IPS DF 6.9 (cell line): ENCODE measurements around the gene SPRED2.

Source experiments
- DNase-seq: peaks from one replicate; pipeline ENCODE4 v3.0.0-alpha.2; 2013; ENCODE audit warnings: low read depth, low spot score
- H3K27ac ChIP-seq: one replicate; pipeline ENCODE4 v1.5.1; 2013; ENCODE audit warnings: low read length, control low read depth
- H3K27me3 ChIP-seq: 2 replicates; pipeline ENCODE4 v1.6.1; 2013; ENCODE audit warnings: mild to moderate bottlenecking, low read length; ENCODE audit not compliant: control insufficient read depth, insufficient read depth
- H3K36me3 ChIP-seq: 2 replicates; pipeline ENCODE4 v1.6.1; 2013; ENCODE audit warnings: low read length; ENCODE audit not compliant: control insufficient read depth, insufficient read depth
- H3K4me1 ChIP-seq: 2 replicates; pipeline ENCODE4 v1.6.1; 2013; ENCODE audit warnings: low read length; ENCODE audit not compliant: control insufficient read depth, insufficient read depth
- H3K4me3 ChIP-seq: 2 replicates; pipeline ENCODE4 v1.5.1; 2013; ENCODE audit warnings: mild to moderate bottlenecking, low read length
- H3K9me3 ChIP-seq: 2 replicates; pipeline ENCODE4 v1.6.1; 2013; ENCODE audit warnings: low read length, inconsistent platforms; ENCODE audit not compliant: control insufficient read depth, insufficient read depth
- WGBS: extraction: QIAGEN DNeasy Blood & Tissue Kit; methylation state at CpG from one replicate; pipeline ENCODE4 v1.1.7; 2013; ENCODE audit warnings: mixed read lengths, missing lambda C conversion rate; ENCODE audit not compliant: insufficient read length, insufficient coverage; 5-methylcytosine and 5-hydroxymethylcytosine counted together

SPRED2 gene

GRCh38 chr2:65465857-65466256 is 33.5 kb upstream of the SPRED2 start:
- DNase-seq = no peak
- no CpG with 5 or more reads among the region's 5 CpGs for WGBS
- H3K27ac ChIP-seq = no peak overlapping the region

GRCh38 chr2:65465124-65465523 is 32.7 kb upstream of the SPRED2 start:
- H3K36me3 ChIP-seq = no peaks in the 10 kb centered on the region
- H3K4me1 ChIP-seq = no peaks in the 10 kb centered on the region
- no peaks in the 10 kb centered on the region for H3K9me3 ChIP-seq
- DNase-seq = no peak
- H3K27me3 ChIP-seq = no peaks in the 10 kb centered on the region
- no peak overlapping the region for H3K27ac ChIP-seq
- no peak overlapping the region for H3K4me3 ChIP-seq
- no CpG with 5 or more reads among the region's 5 CpGs for WGBS

More at GRCh38 chr2:65465857-65466256, 33.5 kb upstream of the SPRED2 start:
- H3K9me3 ChIP-seq = no peaks in the 10 kb centered on the region
- H3K36me3 ChIP-seq = no peaks in the 10 kb centered on the region
- no peaks in the 10 kb centered on the region for H3K4me1 ChIP-seq
- H3K4me3 ChIP-seq = no peak overlapping the region
- H3K27me3 ChIP-seq = no peaks in the 10 kb centered on the region

- Histone ChIP-seq H3K27ac (no peak overlapping the region), H3K27me3 (no peaks in the 10 kb centered on the region), H3K36me3 (no peaks in the 10 kb centered on the region), H3K4me3 (no peak overlapping the region), H3K4me1 (no peaks in the 10 kb centered on the region), H3K9me3 (no peaks in the 10 kb centered on the region)
- no CpG with 5 or more reads among the region's 3 CpGs for WGBS
- DNase-seq = no peak
Observed at GRCh38 chr2:65464604-65465003, 32.2 kb upstream of the SPRED2 start.

- Histone ChIP-seq H3K4me1 (no peaks in the 10 kb centered on the region), H3K27ac (no peak overlapping the region), H3K27me3 (no peaks in the 10 kb centered on the region), H3K4me3 (no peak overlapping the region), H3K36me3 (no peaks in the 10 kb centered on the region), H3K9me3 (no peaks in the 10 kb centered on the region)
- no peak for DNase-seq
- WGBS = no CpG with 5 or more reads among the region's 3 CpGs
Observed at GRCh38 chr2:65458999-65459398, 26.6 kb upstream of the SPRED2 start.

GRCh38 chr2:65456886-65457285 is 24.5 kb upstream of the SPRED2 start:
- no peak overlapping the region for H3K27ac ChIP-seq
- H3K27me3 ChIP-seq = no peaks in the 10 kb centered on the region
- no peak overlapping the region for H3K4me3 ChIP-seq
- no peaks in the 10 kb centered on the region for H3K4me1 ChIP-seq
- no peaks in the 10 kb centered on the region for H3K36me3 ChIP-seq
- no peak for DNase-seq
- no peaks in the 10 kb centered on the region for H3K9me3 ChIP-seq
- no CpG with 5 or more reads among the region's 2 CpGs for WGBS

- H3K27me3 ChIP-seq = no peaks in the 10 kb centered on the region
- H3K4me1 ChIP-seq = no peaks in the 10 kb centered on the region
- H3K9me3 ChIP-seq = no peaks in the 10 kb centered on the region
- no peak overlapping the region for H3K27ac ChIP-seq
- H3K4me3 ChIP-seq = no peak overlapping the region
- no peaks in the 10 kb centered on the region for H3K36me3 ChIP-seq
- DNase-seq = no peak
Observed at GRCh38 chr2:65456064-65456463, 23.7 kb upstream of the SPRED2 start.

GRCh38 chr2:65453916-65454315 is 21.5 kb upstream of the SPRED2 start:
- Histone ChIP-seq H3K27me3 (no peaks in the 10 kb centered on the region), H3K4me3 (no peak overlapping the region), H3K27ac (no peak overlapping the region), H3K4me1 (no peaks in the 10 kb centered on the region), H3K36me3 (no peaks in the 10 kb centered on the region), H3K9me3 (no peaks in the 10 kb centered on the region)
- no CpG with 5 or more reads among the region's 1 CpG for WGBS
- no peak for DNase-seq

GRCh38 chr2:65452150-65452895 is 19.9 kb upstream of the SPRED2 start:
- no peaks in the 10 kb centered on the region for H3K27me3 ChIP-seq
- no peaks in the 10 kb centered on the region for H3K36me3 ChIP-seq
- H3K27ac ChIP-seq = no peak overlapping the region
- H3K4me1 ChIP-seq = no peaks in the 10 kb centered on the region
- DNase-seq = no peak
- no peaks in the 10 kb centered on the region for H3K9me3 ChIP-seq
- no peak overlapping the region for H3K4me3 ChIP-seq
- WGBS = no CpG with 5 or more reads among the region's 5 CpGs

GRCh38 chr2:65450810-65451209 is 18.4 kb upstream of the SPRED2 start:
- WGBS = no CpG with 5 or more reads among the region's 1 CpG
- H3K9me3 ChIP-seq = no peaks in the 10 kb centered on the region
- H3K36me3 ChIP-seq = no peaks in the 10 kb centered on the region
- no peak overlapping the region for H3K4me3 ChIP-seq
- H3K27ac ChIP-seq = no peak overlapping the region
- H3K27me3 ChIP-seq = no peaks in the 10 kb centered on the region
- H3K4me1 ChIP-seq = no peaks in the 10 kb centered on the region
- DNase-seq = no peak

- no peaks in the 10 kb centered on the region for H3K36me3 ChIP-seq
- DNase-seq = no peak
Observed at GRCh38 chr2:65450393-65450792, 18.0 kb upstream of the SPRED2 start.

GRCh38 chr2:65443509-65444186 is 11.2 kb upstream of the SPRED2 start:
- no peak for DNase-seq
- H3K36me3 ChIP-seq = no peaks in the 10 kb centered on the region
- H3K9me3 ChIP-seq = no peaks in the 10 kb centered on the region
- no CpG with 5 or more reads among the region's 5 CpGs for whole genome bisulfite sequencing
- H3K4me1 ChIP-seq = no peaks in the 10 kb centered on the region
- H3K27me3 ChIP-seq = peaks cover 6% of the 10 kb centered on the region; the same call in 1 of the 2 replicates
- H3K4me3 ChIP-seq = no peak overlapping the region
- H3K27ac ChIP-seq = no peak overlapping the region

More at GRCh38 chr2:65450393-65450792, 18.0 kb upstream of the SPRED2 start:
- Histone ChIP-seq H3K27ac (no peak overlapping the region), H3K4me1 (no peaks in the 10 kb centered on the region), H3K27me3 (no peaks in the 10 kb centered on the region), H3K9me3 (no peaks in the 10 kb centered on the region), H3K4me3 (no peak overlapping the region)
- 100% methylated on average over 2 of the region's 3 CpGs for WGBS
